Stimulated activated CD4-positive, alpha-beta T cell treated with anti-CD3 and anti-CD28 coated beads, Interleukin-2, amount 100 ng/mL, for 4 hours (primary cell): ENCODE measurements around the gene CTXN2.

ENCODE experiments used
- DNase-seq: peaks from one replicate; pipeline ENCODE4 v3.0.0-alpha.2; 2020; ENCODE audit warnings: low read depth

The CTXN2 gene

DNA sequence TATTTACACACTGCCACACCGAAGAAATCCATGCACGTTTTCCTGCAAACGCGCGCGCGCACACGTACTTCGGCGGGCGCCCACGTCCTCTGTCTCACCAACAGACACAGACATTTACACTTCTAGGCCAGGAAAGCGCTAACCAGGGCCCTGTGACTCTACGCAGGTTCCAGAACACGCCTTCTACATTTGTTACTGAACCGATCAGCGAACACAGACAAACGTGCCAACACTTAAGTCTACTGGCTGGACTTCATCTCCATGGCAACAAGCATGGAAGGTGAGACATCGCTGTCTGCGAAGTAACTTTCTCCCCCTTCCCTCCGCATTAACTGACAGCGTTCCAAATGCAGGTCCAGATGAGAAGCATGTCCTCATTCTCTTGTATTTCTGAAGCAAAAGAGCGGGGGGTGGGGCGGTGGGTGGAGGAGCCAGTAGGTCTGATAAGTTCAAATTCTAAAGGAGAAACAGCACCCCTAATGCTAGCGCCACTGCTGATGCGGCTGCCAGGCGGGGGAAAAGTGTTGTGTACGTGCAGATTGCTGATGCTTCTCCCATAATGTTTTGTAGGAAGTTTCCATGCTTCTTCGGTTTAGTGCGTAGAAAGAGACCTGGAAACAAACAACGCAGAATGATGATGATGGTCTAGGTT lies at the start of gene CTXN2:
CTXN2 (plus strand) TSS at position 92 of the 652 bp plus-strand sequence. CDS start 9,636 bp downstream, outside the sequence.
- no peak for DNase-seq

DNA sequence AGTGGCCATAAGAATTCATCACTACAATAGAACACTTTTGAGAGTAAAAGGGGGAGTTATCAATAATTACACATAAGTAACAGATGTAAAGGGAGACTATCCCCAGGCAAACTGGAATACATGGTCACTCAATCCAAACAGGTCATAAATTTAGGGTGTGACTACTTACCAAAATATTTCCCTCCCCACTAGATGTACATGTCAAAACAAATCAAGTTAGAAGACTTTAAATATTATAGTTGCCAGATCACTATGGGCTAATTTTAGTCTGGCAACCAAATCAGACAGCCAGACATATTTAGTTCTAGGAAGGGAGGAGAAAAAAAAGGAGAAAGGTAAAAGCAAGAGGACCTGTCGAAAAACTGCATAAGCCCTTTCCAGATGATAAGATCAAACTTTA lies 47.6 kb upstream of the CTXN2 start:
- DNase-seq: no peak

DNA sequence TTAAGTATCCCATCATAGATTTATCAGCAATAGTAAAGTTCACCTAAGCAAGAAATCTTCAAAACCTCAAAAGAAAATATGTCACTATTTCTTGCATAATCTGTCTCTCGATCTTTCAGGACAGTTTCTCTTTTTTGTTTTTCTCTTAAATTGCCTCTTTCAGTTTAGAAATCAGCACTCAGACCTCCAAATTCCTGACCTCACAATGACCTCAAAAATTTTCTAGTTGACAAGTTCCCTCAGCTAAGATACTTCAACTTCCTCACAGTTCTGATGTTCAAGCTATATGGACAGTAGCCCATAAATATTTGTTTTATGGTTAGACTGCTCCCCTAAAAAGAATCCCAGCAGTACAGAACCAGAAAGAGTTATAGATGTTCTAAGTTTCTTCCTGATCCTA lies 46.6 kb upstream of the CTXN2 start:
- no peak for DNase-seq

DNA sequence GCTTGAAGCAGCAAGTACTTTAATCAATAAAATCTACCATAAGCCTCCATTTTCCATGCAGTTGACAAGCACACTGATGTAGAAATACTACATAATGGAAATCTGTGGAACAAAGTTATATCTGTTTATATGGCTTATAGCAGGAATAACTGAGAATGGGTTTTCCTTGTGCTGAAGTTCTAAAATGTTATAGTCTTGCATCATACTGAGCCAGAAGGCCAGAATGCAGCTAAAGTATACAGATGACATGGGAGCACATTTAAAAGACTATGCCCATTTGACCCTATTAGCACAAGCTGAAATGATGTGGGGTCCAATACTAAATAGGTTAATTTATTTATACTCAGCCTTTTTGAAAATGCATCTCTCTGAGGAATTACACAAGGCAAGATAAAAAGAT lies 45.5 kb upstream of the CTXN2 start:
- no peak for DNase-seq

DNA sequence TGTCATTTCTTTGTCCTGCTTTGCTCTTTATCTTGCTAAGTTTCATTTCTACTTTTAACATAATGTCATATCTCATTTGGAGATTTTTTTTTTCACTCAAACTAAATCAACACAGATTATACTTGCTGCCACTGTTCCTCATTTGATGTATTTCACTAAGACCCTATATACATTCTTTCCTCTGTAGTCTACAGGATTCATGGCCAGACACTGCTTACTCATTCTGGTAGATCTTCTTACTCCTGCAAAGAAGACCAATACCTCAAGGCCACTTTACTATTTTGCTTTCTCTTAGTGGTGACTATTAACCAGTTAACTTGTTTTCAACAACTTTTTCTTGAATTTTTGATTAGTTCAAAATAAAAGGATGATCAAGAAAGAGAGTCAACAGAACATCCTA lies 44.1 kb upstream of the CTXN2 start:
- no peak for DNase-seq

DNA sequence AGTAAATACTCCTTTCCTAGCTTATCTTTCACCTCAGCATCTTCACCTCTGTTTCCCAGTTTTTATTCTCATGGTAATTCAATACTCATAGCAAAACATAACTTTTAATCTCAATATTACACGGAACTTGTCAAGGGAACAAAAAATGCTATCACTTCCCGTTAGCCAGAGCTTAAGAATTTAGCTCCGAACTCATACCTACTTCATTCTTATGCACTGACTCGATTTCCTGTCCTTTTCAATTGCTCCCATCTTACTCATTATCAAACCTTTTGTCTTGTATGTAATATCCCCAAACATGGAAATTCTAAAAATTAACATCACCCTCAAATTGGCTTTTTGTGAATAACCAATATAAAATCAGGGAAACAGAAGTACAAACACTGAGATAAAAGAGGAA lies 41.6 kb upstream of the CTXN2 start:
- DNase-seq: no peak

DNA sequence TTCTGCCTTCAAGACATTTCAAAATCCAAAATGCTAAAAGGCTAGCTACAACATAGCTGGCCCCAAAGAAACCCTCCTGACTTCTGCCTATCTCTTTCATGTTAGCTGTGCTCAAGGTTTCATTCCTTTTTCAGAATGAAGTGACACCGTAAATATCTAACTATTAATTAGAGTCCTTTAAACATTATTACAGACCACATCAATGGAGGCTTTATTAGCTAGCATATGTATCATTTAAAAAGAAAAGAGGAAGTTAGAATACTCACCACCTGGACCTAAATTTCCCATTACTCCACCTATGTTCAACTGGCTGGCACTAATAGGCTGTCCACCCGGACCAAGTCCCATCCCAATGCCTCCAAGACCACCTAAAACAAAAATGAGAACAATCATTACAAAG lies 37.9 kb upstream of the CTXN2 start:
- no peak for DNase-seq

DNA sequence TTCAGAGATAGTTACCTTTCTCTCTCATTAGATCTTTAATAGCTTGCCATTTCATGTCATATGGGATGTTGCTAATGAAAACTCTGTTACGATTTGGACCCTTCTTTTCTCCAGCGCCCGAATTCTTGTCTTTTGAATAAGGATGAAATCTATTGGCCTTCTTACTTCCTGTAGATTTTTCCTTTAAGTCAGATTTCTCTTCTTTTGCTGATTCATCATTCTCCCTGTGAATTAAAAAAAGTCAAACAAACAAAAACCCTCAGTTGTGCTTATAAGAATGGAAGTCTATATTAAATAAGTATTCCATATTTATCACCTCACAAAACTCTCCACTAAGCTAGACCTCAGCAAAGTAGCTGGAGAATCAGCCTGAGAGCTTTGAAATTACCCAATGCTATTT lies 22.8 kb upstream of the CTXN2 start:
- DNase-seq: no peak

DNA sequence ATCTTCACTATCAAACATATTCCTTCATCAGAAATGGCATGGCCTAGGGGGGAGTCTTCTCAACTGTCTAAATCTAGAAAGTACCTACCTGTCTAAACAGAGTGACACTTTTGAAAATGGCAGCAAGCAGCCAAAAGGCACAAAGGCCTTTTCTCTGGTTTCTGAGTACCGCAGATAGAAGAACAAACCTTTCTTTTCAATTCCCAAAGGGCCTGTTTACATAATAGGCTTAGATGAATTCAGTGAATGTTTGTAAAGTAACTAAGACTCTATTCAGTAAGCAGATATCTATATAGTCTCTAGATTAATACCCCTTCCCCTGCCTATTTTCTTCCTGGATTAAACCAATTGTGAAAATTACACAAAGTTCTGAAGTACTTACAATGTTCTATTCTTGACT lies 20.5 kb upstream of the CTXN2 start:
- DNase-seq: no peak

DNA sequence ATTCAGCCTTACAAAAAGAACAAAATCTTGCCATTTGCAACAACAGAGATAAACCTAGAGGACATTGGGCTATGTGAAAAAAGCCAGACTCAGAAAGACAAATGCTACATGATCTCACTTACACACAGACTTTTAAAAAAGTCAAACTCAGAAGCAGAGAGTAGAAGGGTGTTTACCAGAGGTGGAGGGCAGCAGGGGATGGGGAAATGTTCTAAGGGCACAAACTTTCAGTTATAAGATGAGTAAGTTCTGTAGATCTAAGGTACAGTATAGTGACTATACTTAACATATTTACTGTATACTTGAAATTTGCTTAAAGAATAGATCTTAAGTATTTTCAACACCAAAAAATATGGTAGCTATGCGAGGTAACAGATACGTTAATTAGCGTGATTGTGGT lies 16.3 kb upstream of the CTXN2 start:
- DNase-seq: no peak

DNA sequence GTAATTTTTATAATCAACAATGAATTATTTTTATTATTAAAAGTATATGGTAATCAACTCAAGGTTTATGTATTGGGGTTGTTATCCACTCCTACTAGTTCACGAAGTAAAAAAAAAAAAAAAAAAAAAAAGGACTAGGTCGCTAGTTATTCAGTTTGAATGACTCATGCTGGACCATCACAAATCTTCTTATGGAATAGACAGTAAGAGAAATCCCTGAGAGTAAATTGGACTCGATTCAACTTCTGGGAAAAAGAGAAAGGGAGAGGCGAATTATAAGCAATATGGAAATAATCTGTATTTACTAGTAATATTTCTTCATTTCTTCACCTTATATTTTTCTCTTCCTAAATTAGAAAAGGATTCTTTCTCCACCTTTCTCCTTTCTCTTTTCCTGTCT lies 15.4 kb upstream of the CTXN2 start:
- no peak for DNase-seq

DNA sequence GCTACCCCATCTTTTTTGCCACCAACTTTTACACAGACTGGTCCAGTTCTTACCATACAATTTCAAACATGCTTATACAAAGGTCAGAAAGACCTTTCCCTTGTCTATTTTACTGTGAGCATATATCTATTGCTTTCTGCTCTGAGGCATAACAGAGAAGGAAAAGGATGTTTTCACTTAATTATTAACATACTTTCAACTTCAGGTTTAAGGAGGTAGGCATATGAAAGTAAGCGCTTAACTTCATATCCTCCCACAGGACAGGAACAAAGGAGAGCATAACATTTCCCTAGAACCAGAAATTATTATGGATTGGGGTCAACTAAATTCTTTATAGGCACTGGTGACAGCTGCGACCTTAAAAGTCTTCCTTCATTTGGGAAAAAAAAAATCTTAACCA lies 14.5 kb upstream of the CTXN2 start:
- DNase-seq: no peak

DNA sequence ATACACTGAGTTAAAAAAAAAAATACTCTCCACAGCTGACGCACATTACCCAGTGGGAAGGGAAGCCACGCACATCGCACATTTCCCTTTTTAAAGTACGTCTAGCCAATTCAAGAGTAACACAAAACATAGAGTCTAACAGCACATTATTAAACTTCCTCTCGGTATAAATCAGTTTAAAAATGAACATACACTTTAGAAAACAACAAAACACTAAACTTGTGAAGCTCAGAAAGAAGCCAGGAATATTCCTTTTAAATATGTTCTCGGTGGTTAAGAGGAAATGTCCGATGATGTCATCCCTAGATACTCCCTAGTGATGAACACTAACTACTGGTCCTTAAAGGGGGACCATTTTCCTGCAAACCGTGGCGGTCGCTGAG lies 14.1 kb upstream of the CTXN2 start:
- no peak for DNase-seq

DNA sequence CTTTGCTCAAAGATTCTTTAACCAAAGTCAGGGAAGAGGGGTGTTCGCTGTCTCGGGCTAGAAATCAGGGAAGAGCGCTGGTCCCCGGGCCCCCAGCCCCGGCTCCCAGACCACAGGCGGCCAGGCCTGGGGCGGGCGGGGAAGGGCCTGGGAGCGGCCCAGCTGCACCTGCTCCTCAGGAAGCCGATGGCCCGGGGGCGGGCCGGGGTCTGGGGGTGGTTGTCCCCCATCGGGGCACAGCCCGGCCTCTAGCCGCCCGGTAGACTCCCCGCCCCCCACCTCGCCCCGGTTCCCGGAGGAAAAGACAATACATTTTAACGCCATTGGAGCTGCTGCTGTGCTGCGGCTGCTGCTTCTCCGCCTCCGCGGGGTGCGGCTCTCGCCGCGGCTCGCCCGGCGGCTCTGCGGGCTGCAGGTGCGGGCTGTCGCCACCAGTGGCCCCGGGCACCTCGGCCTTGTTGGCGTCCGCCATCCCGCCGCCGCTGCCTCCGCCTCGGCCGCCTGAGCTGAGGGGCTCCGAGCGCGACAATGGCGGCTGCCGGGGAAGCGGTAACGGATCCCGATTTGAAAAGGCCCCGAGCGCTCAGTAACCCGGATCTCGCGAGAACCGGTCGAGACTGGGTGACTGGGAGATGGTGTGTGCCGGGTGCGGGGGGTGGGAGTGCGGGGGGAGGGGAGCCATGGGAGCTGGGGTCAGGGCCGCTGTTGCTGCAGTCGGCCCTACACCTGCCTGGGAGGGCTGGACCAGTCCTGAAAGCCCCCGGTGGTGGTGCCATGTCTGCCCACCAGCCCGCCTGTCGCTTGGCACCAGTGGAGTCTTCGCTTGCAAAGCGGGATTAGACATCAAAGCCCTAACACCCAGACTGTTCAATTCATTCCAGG lies 13.5 kb upstream of the CTXN2 start, which contains the start of gene MYEF2:
MYEF2 (minus strand) TSS at position 530 of the 882 bp plus-strand sequence; CDS start at position 472, 58 bp downstream.
- DNase-seq: peak; percentile 57

DNA sequence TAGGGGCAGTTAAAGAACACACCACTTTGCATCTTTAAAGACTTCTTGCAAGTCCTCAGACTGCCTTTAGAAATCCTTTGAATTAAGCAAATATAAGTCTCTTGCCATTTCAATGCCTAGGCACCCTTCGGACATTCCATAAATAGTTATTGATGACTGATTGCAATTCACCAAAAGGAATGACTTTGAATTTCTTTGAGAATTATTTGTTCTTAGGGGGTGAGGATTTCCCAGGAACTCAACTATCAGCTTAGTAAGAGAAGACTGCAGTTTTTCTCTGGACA lies 12.9 kb upstream of the CTXN2 start:
- DNase-seq: no peak

DNA sequence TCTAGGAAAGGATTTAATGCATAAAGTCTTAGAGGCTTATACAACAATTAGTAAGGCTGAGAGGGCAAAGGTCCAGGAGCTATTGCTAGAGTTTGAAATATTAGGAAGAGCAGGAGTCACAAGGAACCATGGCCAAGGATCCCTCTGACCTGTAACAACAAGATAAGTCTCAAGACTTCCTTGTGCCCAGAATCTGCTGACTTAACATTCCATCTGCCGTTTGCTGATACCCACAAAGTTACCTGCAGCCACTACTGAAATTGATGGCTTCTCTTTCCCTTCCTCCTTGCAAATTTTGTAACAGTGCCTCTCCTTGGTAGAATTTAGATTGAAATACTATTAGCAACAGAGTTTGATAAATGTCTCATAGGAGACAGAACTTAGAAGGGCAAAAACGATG lies 8.7 kb upstream of the CTXN2 start:
- DNase-seq: no peak

DNA sequence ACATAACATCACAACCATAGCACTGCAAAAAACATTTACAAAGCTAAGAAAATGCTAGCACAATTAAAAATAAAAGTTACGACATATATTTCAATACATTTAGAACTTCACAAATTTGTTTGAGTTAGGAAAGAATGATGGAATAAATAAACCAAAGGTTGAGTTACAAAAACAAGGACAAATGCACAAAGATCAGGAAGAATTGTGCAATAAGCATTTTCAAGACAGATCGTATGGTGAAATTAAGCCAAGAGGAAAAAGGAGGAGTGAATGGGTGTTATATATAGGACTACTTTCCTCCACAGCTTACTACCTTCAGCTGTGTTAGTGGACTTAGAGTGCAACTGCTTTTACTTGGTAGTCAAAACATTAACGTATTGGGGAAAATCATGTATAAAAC lies 5.9 kb upstream of the CTXN2 start:
- DNase-seq: no peak

DNA sequence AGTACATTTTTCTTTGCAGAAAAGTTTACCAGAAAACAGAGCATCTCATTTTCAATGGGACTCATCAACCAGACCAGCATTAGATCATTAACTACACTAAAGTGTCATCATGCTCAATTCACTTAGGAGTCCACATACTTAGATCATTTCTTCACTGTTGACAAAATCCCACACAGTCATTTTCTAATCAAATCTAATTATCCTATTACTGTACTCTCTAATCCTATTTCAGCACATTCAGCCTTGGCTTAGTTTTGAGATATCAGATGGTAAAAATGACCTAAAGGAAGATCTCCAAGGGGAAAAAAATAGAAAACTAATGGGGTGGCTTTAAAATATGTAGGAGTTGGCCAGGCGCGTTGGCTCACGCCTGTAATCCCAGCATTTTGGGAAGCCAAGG lies 5.2 kb upstream of the CTXN2 start:
- no peak for DNase-seq

DNA sequence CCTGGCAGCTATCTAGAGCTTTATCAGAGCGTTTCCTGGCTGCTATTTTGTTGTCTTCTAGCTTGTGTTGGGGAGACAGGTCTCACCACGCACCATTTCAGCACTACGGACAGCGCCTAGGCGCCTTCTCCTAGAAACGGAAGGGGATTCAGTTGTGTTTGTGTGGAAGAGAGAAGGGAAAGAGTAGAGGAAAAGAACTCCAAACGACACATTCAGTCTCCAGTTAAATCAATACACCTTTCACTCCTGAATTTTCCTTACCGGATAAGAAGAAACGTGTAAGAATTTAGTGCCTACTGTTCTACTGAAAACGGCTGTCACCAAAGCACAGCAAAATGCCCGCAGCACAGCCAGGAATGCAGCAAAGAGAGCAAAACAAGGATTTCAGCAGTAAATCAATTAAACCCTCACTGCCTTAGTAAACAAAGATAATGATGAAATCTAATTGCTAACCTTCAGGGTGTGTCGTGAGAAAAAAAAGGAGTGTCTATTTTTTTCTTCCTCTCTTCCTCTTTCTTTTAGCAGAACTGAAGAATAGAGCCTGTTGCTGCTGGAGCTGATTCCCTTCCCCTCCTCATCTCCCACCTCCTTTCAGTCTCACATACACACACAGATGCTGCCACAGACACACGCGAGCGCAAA lies 412 bp upstream of the CTXN2 start:
- no peak for DNase-seq

DNA sequence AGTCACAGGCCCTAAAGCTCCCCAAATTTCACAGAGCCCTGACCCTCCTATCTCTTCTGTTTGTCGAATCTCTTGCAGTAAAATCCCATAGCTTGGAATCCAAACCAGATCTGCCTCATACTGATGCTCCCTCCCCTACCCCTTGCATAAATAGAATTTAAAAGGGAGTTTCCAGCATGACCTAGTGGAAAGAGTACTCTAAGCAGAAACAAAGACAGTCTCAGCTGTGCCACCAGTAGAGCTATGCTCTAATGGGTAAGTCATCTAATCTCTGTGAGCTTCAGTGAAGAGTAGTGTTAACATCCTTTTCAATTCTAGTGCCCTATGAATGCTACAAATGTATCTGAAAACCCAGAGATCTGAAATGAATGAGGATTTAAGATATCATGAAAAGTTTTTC lies 10.6 kb downstream of the CTXN2 start:
- no peak for DNase-seq

DNA sequence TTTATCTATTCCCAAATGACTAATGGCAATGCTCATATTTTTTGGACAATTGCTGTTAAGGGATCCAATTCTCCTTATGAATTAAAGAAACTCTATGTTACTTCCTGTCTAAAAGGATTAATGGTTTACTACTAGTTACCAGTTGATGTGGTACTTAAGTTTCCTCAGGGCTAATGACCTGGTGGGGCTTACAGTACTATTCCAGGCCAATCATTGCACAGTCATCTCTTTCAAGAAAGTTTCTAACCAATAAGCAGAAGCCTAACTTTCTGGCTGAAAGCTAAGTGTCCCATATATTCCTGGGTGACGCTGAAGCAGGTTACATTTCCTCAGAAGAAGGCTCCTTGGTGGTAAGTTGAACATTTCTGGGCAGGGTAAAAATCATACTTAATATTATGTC lies 14.5 kb downstream of the CTXN2 start, which contains the start of gene SLC12A1:
SLC12A1 (plus strand) TSS at position 322 of the 400 bp plus-strand sequence. CDS start 1,418 bp downstream, outside the sequence.
- DNase-seq: no peak

DNA sequence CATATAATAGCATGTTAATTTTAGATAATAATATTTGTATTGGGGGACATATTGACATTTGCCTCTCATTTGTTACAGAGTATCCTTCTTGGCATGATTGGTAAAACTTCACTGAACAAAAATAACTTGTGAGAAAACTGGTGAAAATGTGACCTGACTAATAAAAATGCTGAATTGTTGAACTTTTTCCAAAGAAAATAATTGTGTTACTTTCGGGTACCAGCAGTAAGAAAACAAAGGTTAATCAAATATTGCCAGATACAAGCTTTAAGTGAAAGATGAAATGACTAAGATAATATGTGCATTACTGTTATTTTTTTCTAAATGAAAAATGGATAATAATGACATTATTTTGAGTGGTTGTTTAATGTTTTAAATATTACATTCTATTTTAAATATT lies 29.8 kb downstream of the CTXN2 start:
- no peak for DNase-seq

DNA sequence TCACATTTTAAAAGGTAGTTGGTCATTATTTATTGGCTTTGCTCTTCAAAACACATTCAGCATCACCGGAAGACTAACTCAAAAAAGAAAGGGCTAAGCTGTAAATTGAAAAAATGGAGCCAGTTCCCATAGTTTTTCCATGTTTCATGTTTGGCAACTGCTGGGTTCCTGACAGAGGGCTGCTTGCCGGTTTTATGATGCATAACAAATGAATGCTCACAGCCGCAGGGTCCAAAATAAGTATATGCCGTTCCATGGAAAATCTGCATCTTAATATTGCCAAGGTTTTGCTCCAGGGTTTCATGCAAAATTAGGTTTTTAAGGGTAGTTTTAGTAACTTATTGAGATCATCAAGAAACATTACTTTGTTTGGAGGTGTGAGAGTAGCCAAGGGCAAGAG lies 30.4 kb downstream of the CTXN2 start:
- no peak for DNase-seq
